Central memory CD4-positive, alpha-beta T cell (primary cell): ENCODE results near the gene RFNG.

Experiments
- DNase-seq: peaks from one replicate; pipeline ENCODE4 v3.0.0; 2022

The RFNG gene

DNA sequence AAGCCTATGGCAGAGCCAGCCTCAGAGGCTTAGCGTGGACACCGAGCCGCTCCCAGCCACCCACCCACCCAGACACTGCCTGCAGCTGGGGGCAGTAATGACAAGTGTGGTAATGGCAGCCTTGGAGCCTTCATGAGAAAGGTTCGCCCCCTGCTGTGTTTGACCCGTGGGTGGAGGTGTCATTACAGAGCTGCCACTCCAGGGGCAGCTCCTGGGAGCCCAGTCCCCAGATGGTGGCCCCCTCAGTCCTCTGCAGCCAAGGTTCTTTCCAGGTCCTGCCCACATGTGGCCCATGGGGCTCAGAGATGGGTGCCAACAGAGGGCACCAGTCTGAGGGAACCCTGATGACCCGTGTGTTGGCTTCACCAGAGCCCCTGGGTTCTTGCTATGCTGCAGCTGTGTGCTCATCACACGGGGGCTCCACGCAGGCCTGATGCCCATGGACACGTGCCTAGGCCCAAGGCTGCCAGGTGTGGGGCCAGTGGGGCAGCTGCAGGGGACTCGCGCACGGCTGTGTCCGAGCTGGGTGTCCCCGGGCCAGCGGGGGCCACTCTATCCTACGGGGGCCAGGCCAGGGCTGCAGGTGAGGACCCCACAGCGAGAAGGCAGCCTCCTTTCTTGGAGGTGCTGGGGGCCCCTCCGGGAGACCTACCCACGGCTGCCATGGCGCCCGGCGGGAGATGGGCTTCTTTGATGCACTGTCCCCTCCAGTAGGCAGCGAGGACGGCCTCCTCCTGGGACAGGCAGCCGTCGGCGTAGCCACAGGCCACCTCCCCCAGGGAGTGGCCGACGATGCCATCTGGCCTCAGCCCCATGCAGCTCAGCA lies 38.3 kb upstream of the RFNG start:
- DNase-seq, result no peak

DNA sequence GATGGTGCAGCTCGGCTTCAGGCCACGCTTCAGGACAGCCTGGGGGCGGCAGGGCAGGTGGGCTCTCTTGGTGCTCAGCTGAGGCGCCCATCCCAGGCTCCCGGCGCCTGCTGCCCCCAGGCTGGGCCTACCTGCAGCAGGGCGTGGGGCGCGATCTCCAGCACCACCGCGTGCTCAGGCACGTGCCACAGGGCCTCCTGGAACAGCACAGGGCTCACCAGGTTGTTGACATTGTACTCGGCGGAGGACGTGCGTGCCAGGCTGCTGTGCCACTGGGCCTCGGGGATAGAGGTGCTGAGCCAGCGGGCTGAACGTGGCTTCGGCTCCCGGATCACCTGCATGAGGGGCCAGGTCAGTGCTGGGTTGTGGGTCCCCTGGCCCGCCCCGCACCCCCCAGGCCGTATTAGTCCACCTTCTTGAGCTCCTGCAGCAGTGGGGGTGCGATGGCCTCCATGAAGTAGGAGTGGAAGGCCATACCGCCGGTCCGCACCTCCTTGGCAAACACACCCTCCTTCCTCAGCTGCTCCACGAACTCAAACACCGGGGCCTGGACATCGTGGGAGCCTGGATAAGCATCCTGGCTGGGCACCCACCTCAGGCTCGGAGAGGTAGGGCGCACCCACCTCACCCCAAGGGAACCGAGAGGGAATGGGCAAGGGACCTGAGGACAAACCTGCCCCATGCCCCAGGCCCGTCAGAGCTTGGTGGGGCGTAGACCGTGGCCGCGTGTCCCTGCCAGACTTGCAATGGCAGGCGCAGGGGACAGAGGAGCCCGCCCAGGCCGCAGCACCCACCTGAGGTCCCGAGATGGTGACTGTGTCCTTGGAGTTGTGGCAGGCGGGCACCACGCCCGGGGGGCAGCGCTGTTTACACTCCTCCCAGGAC lies 37.5 kb upstream of the RFNG start:
- DNase-seq, result no peak

DNA sequence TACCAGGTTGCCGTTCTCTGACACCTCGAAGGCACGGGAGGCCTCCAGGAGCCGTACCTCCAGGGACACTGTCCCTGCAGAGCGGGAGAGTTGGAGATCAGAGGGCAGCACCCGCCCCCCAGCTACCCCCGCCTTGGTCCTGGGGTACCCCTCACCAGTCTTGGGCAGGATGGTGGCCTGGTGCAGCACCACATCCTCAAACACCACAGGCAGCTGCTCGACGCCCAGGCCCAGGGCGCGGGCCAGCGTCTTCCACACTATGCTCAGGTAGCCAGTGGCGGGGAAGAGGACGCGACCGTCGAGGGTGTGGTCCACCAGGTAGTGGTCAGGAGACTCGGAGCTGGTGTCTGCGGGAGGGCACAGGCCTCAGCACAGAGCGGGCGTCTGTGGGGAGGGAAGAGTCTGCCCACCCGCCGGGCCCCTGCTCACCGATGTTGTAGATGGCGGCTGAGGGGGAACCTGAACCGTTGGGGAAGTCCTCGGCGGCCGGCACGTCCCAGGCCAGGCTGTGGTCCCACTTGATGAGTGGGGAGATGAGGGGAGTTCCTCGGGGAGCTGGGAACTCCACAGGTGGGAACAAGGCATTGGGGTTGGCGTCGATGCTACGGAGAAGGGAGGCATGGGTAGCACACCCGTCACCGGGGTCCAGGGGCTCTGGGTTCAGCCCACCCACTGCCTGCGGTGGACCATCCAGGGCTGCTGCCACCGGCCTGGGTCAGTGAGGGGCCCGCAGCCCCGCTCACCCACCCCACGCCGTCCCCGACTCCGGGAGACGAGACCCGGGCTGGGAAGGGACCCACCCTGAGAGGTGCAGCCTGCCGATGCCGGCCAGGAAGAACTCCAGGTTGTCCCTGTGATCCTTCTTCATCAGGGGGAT lies 36.6 kb upstream of the RFNG start:
- no peak for DNase-seq

DNA sequence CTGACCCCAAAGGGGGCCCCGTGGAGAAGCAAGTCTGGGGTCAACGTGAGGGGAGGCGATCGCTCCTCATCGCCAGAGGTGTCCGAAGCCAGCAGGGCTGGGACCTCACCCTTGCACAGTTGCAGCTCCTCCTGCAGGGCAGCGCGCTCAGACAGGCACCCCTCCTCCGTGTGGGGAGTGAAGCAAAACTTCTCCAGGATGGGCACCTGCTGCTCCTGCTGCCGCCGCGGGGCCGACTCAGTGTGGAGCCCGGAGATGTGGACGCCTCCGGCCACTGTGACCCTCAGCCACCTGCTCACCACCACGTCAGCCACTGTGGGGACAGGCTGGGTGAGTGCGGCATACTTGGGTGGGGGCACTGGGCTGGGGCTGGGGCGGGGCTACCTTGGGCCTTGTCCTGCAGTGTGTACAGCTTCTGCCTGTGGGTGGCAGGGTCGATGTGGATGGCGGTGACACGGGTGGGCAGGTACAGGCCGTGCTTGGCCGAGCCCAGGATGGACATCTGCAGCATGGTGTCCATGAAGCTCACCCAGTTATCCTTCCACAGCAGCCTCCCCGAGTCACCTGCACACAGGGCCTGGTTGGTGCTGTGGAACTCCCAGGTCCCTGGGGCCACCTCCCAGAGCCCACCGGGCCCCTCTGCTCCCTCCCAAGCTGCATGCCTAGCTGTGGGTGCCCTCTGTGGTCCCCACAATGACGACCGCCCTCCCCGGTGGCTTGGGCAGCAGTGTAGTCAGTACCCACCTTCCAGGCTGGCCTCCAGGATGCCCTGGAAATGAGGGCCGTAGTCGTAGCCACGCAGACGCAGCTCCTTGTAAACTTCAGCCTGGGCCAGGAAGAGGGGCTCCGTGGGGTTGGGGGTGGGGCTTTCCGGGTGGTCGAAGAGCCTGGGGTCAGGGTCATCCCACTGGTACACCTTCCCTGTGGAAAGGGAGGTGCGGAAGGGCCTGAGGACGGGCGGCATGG lies 35.6 kb upstream of the RFNG start:
- DNase-seq, result no peak

DNA sequence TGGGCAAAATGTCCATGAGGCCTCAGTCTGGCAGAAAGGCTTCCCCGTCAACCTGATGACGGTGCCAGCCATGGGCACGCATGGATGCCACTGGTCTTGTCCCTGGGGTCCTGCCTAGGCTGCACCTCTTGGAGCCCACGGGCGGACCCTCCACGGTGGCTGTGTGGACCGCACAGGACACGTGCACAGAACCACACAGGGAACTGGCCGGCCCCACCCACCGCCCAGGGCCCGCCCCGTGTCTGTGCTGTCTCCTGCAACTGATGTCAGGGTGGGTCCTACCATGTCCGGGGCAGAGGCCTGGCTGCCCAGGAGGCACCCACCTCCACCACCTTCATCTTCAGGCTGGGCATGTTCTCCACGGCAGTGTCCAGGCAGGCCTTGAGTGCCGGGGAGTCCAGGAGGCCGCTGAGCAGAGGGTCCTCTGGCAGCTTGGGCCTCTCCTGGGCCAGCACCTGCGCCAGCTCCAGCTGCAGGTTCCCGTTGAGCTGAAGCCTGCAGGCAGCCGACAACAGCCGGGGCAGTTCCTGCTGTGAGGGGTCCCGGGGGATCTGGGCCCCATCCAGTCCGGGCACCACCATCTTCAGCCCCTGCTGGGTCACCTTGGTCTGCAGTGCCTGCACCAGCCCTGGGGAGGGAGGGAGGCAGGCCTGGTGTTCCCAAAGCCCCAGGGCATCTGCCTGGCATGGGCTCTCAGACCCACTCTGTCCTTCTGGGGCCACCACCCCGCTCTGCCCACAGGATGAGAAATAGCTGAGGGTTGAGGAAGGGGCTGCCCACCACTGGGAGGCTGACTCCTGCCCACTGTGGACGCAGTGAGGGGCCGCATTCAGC lies 34.5 kb upstream of the RFNG start:
- no peak for DNase-seq

DNA sequence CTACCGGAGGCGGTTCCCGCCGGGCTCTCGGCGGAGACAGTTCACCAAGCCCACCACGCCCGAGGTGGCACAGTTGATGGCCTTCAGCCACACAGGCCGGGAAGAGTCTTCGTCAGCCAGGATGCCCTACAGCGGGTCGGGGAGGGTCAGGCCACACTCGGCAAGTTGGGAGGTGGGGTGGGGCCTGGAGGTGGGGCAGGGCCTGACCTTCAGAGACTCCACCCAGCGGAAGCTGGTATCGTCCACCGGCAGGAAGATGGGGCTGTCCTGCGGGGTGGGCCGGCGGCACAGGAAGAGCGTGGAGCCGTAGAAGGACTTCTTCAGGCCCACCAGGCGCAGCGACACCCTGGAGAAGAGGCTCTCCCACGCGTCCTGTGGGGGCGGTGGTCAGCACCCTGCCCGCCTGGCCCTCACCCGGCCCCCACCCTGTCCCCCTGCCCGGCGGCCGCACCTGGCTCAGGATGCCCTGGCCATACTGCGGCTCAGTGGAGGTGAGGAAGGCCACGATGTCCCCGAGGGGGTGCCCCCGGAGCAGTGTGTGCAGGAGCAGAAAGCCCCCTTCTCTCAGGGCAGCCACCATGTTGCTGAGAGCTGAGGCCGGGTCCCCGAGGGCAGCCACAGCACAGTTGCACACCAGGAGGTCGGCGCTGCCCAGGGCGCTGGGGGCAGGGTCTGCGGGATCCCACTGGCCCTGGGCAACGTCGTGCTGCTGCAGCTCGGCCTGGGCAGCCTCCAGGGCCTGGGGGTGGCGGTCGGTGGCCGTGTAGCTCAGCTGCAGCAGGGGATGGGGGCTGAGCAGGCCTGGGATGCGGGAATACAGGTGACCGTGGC lies 33.6 kb upstream of the RFNG start:
- DNase-seq, result no peak

DNA sequence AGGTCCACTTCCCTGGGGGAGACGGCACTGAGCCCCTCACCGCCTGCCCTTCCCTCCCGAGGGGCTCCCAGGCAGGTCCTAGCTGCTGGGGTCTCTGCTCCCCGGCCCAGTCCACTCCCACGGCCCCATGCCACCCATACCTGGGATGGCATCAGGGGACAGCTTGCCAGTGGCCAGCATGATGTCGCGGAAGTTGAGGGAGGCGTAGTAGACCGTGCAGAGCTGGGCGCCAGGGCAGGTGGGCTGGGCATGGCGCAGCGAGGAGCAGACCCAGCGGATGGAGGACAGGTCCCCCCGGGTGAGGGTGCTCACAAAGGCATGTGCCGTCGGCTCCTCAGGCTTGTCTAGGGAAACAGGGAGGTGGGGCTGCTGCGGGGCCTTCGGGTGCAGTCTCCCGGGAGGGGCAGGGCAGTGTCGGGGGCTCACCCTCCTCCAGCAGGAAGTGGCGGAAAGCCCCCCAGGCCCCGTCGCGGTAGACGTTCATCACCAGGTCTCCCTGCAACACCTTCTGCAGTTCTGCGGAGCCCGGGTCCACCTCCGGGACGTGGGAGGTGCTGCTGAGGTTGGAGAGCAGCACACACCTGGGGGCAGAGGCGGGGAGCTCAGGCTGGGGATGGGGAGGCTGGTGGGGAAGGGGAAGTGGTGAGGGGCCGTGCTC lies 32.9 kb upstream of the RFNG start:
- no peak for DNase-seq

DNA sequence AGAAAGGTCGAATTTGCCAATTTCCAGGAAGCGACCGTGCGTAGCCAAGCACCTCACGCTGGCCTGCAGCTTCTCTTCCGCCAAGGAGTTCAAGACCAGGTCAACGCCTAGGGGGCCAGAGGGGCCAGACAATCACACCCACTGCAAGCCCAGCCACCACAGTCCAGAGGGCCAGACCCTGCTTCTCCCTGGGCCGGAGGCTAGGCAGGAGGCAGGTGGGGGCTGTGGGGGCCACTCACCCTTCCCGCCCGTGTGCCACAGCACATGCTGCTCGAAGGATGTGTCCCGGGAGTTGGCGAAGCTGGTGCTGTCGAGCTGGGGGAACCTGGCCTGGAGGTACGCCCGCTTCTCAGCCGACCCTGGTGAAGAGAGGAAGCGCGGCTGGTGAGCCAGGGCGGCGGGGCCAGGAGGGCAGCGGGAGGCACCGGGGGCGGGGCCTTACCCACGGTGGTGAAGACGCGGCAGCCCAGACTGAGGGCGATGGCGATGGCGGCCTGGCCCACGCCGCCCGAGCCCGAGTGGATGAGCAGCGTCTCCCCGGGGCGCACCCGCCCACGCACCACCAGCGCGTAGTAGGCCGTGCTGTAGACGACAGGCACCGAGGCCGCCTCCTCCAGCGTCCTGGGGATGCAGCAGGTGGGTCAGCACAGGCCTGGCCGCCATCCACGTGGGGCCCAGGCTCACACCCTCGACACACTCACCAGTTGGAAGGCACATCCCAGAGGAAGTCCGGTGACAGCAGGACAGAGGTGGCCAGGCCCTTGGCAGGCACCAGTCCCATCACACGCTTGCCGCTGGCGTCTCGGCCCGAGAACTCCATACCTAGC lies 32.1 kb upstream of the RFNG start:
- DNase-seq, result no peak

DNA sequence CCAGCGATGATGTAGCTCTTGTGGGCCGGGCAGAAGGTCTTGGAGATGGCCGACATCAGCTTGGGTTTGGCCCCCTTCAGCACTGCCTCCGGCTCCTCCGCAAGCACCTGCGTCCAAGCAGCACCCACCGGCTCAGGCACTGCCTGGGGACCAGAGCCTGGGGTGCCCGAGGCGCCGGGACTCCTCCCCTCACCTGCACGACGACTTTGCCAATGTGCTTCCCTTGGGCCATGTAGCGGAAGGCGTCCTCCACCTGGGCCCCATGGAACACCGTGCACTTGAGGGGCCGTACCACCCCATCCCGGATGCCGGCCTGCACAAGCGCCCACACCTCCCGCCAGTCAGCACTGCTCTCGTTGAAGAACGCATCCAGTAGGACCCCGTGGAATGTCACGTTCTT lies 31.4 kb upstream of the RFNG start:
- DNase-seq, result no peak

DNA sequence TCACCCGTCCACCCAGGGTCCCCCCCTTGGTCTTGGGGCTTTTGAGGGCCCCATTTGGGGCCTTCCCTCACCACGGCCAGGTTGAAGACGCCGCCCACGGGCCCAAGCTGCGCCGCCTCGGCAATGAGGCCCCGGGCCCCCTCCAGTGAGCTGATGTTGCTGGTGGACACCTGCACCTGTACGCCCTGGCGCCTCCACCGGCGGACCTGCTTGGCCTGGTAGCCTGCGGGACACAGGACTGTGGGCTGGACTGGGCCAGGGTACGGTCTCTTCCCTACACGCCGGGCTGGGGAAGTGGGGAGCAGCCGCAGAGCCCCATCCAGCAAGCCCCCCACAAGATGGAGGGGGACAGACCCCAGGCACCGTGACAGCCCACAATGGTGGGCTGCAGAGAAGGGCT lies 30.8 kb upstream of the RFNG start:
- no peak for DNase-seq

DNA sequence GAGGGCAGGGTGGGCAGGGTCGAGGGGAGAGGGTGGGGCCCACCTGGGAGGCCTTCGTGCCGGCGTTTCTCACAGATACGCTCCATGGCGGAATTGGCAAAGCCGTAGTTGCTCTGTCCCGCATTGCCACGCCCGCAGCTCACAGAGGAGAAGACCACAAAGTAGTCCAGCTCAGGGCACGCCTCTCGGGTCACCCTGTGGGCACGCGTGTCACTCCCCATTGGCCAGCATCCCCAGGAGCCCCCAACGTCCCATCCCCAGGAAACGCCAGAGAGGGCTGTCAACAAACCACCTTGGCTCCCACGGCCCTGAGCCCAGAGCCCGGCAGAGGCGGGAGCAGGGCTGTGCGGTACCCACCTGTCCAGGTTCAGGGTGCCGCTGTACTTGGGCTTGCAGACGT lies 30.4 kb upstream of the RFNG start:
- no peak for DNase-seq

DNA sequence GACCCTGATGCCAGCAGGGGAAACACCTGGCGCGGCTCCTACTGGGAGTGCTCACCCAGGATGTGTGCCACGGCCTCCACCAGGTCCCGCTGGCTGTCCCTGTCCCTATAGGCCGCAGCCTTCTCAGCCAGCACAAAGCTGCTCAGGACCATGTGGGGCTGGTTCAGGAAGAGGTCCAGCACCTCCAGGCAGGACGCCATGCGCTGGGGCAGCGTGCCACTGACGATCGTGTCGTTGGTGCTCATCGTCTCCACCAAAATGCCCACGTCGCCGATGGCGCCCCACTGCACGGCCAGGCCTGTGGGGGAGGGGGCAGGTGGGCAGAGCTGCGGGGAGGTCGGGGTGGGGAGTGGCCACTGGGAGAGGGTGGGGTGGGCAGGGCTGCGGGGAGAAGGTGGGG lies 29.9 kb upstream of the RFNG start:
- no peak for DNase-seq

DNA sequence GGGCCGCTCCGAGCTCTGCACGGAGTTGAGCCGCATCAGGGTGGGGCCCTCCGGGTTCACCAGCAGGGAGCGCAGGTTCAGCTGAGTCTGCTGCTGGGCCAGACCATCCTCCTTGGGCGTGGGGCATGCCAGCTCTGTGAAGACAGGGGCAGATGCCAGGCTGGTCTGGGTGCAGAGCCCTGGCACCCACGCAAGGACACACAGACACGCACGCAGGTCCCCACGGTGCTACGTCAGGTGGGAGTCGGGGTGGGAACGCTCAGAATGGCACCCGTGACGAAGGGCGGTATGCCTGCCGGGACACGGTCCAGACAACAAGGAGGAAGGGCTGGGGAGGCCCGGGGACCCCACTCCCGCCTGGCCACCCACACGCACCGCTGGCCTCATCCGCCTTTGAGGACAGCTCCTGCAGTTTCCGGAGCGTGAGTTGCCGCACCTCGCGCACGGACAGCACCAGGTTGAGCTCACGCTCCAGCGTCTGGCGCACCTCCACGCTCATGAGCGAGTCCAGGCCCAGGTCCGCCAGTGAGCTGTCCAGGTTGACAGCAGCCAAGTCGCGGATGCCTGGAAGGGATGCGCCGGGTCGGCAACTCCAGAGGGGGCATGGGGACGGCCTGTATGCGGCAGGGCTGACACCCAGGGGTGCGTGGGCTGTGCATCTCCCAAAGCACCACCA lies 29.3 kb upstream of the RFNG start:
- DNase-seq, result no peak

DNA sequence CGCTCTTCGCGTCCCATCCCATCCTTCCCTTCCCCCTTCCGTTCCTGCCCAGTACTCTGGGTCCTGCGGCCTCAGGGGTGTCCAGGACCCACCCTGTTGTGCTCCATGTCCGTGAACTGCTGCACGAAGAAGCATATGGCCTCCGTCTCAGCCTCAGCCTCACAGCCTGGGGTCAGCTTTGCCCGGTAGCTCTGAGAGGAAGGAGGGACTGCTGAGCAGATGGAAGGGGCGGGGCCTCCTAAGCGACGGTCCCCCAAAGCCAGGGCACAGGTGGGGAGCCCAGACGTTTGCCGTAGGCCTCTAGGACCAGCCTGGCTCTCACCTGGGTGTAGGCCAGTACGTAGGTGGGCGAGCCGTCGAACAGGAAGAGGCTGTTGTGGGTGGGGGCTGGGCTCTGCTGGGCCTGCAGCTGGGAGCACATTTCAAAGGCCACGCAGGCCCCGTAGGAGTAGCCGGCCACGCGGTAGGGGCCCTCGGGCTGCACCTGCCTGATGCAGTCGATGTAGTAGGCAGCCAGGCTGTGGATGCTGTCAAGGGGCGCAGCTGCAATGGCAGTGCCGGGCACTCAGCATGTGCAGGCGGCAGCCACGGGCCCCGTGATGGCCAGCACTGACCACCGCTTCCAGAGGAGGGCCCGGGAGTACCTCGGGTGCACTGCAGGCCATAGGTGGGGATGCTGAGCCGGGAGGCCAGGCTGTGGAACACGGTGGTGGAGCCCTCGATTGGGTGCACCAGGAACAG lies 28.6 kb upstream of the RFNG start:
- no peak for DNase-seq

DNA sequence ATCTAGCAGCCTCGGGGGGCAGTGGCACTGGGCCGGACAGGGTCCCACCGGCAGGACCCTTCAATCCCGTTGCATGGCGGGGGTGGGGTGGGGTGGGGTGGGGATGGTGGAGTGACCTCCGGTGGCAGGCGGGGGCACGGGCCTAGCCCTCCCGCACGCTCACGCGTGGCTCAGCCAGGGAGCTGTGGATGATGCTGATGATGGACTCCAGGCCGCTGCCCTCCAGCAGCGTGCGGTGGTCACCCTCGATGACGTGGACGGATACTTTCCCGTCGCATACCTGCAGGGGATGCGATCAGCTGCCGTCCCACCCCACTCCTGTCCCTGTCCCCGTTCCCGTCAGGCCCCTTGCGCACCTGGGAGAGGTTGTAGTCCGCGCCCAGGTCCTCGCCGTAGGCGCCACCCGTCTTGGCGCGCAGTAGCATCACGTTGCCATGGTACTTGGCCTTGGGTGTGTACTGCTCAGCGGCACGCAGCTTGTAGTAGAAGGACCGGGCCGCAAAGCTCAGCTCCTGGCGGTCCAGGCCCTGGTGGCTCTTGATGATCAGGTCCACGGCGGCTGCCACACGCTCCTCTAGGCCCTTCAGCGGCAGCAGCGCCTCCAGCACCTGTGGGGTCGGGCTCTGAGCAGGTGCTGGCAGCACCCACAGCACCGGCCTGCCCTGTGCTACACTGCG lies 27.5 kb upstream of the RFNG start:
- DNase-seq, result no peak

DNA sequence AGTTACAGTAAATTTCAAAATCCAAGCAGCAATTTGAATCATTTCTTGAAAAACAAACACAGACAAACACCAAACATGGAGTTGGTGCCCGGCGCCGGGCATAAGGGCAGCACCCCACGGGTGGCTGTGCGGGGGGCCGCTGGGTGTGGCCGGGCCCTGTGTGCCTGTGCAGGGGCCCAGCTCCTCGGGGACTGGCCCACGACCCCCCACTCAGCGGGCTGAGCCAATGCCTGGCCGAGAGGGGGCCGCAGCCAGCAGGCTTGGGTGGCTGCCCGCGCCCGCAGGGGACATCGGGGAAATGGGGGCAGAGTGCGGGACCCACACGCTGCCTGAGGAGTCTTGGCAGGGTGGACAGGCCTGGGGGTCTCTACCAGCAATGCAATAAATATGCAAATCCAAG lies 26.8 kb upstream of the RFNG start:
- no peak for DNase-seq
